ENCODE results near the gene RSPO3.

DNA sequence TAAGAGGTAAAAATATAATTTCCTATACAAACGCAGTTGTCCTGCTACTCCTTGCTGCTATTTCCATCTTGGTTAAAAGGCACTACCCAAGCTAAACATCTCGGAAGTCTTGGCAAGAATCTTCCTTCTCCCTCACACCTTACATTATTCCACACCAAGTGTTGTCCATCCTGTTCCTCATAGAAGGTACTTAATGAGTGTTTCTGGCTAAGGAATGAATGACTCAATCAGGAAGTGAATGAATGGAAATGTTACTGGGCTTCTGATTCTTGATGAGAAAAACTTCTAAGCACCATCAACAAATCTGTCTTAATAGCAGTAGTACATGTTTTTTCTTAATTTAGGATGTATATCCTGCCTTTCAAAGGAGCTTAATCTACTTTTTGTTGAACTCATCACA is 40.6 kb upstream of the RSPO3 start:
- TF ChIP-seq MAZ (CRISPR knock-in tag; conservative IDR thresholded peaks at IDR 0.05 in 1 of 2, IDR thresholded peaks at IDR 0.05 in 1 of 2), result no peak
- TF ChIP-seq RNF2 (IDR thresholded peaks at IDR 0.05), result no peak
- TF ChIP-seq, protein P1, sequence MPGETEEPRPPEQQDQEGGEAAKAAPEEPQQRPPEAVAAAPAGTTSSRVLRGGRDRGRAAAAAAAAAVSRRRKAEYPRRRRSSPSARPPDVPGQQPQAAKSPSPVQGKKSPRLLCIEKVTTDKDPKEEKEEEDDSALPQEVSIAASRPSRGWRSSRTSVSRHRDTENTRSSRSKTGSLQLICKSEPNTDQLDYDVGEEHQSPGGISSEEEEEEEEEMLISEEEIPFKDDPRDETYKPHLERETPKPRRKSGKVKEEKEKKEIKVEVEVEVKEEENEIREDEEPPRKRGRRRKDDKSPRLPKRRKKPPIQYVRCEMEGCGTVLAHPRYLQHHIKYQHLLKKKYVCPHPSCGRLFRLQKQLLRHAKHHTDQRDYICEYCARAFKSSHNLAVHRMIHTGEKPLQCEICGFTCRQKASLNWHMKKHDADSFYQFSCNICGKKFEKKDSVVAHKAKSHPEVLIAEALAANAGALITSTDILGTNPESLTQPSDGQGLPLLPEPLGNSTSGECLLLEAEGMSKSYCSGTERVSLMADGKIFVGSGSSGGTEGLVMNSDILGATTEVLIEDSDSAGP (CRISPR knock-in tag; IDR thresholded peaks at IDR 0.05), result no peak
- no peak for TF ChIP-seq MTA3 (IDR thresholded peaks at IDR 0.05; ENCODE audit: borderline replicate concordance)

All from K562 (cell line).